Bone marrow (tissue), 2 donors: ENCODE measurements around the gene HSPA4L.

Experiments used
- DNase-seq, 2 donors: peaks; one replicate each; lab custom pipeline; 2025; lab: John Stamatoyannopoulos, UW

HSPA4L gene

DNA sequence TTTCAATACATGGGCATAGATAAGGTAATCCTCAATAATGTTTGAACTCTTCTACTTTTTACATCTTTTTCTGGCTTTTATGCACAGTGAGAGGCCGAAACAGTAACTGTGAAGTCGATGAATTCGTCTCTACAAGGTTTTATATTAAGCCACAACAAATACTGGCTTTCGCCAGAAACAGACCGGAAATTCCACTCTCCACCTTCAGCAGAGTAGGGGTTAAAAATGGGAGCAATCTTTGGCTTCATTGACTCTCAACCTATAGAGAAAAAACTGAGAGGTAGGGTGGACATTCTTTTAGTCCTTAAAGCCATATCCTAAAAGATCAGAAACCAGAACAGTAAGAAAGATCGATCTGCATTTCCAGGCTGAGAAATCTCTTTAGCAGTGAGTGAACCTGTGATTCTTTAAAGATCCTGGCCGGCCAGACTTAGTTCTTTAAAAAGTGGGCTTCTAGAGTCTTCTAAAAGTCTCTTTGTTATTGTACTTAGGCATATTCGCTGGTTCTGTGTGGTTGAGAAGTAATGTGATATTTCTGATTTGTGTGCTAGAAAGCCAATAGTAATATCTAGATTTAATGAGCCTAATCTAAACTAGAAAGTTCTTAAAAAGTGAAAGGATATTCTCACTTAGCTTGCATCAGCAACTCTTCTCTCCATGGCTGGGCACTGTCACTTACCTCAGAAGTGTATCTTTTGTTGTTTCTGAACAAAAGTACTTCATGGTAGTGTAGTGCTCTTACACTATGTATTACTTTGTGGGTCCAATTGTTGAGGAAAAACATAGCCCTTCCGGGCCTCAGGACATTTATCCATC, 2.0 kb downstream of the HSPA4L start:
- no peak for DNase-seq

DNA sequence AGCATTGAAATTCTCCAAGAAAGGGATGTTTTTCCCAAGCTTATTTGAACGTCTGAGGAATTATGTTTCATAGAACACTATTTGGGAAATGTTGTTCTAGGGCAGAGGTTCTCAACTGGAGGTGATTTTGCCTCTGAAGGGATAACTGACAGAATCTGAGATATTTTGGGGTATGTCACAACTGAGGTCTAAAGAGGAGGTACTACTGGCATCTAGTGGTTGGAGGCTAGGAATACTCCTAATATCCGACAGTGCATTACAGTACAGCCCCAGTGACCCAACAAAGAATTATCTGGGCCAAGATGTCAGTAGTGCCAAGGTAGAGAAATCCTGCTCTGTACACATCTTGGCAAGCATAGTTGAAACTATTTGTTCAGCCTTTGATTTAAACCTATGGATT, 6.4 kb downstream of the HSPA4L start:
- no peak for DNase-seq

- no peak for DNase-seq
Measured at GRCh38 chr4:127791391-127791790, 9.3 kb downstream of the HSPA4L start.

GRCh38 chr4:127793528-127793927, 11.4 kb downstream of the HSPA4L start:
- DNase-seq = no peak

DNA sequence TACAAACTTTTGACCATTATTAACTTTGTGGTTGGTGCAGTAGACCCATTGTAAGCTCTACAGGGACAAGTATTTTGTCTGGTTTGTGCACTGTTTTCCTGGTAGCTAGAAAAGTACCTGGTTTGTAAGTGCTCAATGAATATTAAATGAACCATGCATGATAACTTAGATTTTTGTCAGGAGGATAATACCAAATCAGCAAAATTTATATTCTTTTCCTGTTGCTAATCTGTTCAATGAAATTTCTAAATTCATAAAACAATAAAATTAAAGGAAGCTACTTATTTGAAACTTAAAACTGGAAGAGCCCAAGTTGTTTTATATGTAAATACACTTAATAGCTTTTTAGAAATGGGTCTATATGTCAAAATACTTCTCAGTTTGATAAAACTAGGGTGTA, 17.6 kb downstream of the HSPA4L start:
- DNase-seq = no peak

GRCh38 chr4:127809173-127809800, 27.2 kb downstream of the HSPA4L start:
- DNase-seq = no peak

- no peak for DNase-seq
Measured at GRCh38 chr4:127810551-127810950, 28.4 kb downstream of the HSPA4L start.

- DNase-seq = no peak
Measured at GRCh38 chr4:127822430-127822829, 40.3 kb downstream of the HSPA4L start.

GRCh38 chr4:127828121-127828520, 46.0 kb downstream of the HSPA4L start:
- DNase-seq = no peak

DNA sequence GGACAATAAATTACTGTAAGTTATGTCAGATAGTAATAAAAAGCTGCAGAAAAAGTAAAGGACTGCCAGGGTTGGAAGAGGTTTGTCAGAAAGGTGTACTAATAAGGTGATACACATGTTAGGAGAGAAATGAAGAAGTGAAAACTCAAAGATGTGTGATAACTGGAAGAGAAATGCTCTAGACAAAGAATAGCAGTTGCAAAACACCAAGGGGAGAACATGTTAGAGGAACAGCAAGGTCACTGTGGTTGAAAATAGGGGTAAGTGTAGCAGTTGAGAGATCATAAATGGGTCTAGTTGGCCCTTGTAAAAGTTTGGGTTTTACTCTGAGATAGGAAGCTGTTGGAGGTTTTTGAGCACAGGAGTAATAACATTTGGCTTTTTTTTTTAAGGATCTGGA, 46.9 kb downstream of the HSPA4L start:
- no peak for DNase-seq

- no peak for DNase-seq
Measured at GRCh38 chr4:127832585-127832984, 50.5 kb downstream of the HSPA4L start.

- no peak for DNase-seq
Measured at GRCh38 chr4:127843704-127844600, 61.8 kb downstream of the HSPA4L start.

GRCh38 chr4:127844601-127845116, 62.5 kb downstream of the HSPA4L start:
- no peak for DNase-seq

DNA sequence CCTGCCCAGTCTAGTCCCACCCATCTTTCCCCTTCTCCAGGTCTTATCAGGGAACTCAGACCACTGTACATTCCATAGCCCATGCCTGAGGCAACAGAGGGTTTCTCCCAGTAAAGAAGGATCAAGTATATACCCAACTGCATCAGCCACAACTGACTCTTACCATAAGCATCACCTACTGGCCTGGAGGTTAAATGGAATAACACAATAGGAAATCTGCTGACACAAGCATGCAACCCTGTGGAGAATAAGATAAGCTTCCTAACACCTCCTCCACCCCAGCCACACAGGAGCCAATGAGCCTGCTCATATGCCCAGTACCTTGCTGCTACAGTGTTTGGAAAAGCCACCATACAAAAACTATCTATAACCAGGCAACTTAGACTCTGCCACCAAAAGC, 63.9 kb downstream of the HSPA4L start:
- DNase-seq = no peak

DNA sequence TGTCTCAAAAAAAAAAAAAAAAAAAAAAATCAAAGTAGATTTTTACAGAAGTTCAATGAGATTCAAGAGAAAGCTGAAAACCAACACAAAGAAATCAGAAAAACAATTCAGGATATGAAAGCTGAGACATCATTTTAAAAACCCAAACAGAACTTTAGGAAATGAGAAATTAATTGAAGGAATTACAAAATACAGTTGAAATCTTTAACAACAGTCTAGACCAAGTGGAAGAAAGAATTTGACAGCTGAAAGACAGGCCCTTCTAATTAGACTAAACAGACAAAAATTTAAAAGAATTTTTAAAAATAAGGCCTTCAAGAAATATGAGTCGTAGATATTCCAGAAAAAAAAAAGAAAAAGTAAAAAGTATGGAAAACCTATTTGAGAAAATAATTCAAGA, 64.6 kb downstream of the HSPA4L start:
- no peak for DNase-seq

DNA sequence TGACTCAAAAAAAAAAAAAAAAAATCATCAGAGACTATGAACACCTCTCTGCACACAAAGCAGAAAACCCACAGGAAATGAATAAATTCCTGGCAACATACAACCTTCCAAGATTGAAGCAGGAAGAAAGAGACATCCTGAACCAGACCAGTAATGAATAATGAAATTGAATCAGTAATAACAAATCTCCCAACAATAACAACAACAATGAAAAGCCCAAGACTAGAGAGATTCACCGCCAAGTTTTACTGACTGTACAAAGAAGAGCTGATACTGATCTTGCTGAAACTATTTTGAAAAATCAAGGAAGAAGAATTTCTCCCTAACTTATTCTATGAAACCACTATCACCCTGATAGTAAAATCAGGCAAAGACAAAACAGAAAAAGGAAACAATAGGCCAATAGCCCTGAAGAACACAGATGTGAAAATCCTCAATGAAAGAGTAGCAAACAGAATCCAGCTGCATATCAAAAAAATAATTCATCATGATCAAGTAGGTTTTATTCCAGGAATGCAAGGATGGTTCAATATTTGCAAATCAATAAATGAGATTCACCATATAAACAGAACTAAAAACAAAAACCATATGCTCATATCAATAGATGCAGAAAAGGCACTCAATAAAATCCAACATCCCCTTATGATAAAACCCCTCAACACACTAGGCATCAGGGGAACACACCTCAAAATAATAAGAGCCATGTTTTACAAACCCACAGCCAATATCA, 67.5 kb downstream of the HSPA4L start:
- DNase-seq = no peak

DNA sequence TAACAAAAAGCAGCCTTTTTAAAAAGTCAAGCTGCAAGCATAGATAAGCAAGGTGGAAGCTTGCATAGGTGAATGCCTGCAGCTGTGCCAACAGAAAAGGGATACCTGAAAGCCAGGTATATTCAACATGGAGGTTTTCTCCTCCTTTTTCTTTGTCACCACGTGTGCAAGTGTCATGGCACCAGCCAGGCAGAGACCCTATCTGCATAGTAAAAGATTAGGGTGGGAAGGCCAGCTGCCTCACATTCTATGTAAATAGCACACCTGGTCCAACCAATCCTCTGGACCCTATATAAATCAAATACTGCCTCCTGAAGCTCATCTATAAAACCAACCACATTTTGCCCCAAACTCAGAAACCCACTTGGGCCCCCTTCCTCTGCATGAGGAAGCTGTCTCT, 70.5 kb downstream of the HSPA4L start:
- DNase-seq = no peak

DNA sequence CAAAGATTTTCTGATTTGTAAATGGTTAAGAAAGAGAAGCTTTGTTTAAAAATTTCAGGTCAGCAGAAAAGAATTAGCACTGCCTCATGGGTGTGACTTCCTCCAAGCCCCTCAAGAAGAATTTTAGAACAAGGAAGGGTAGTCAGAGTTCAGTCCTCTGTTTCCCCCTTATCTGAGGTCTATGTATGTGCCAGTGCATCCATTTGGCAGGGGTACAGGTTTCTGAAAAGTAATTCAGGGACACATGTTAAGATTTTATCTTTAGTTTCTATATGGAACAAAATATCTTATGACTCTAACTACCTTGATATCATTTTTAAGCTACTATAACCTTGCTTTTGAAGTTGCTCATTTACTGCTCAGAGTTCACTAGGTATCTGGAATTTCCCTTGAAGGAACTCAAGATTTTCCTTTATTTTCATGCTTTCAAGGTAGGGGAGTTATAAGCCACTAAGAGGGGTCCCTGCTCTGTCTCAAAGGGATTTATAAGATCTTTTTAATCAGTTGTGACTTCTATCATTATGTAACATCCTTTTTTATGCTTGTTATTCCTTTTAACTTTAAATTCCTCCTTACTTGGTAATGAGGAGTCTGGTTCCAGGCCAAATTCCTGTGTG, 74.2 kb downstream of the HSPA4L start:
- DNase-seq = no peak

GRCh38 chr4:127856813-127857447, 74.8 kb downstream of the HSPA4L start:
- DNase-seq = no peak

- DNase-seq = no peak
Measured at GRCh38 chr4:127857641-127858040, 75.5 kb downstream of the HSPA4L start.

DNA sequence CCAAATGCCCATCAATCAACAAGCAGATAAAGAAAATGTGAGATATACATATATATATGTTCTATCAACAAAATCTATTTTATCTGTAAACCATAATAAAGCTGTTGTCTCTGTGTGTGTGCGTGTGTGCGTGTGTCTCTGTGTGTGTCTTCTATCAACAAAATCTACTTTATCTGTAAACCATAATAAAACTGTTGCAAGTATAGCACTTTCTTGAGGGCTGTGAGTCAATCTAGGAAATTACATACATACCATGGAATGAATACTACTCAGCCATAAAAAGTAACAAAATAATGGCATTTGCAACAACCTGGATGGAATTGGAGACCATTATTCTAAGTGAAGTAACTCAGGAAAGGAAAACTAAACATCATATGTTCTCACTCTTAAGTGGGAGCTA, 86.1 kb downstream of the HSPA4L start:
- DNase-seq = no peak
